ENCODE results near the gene CRIP2. TPM values are rescaled to one million over a fixed set of nuclear protein-coding genes. Genes with fewer than 3 reads are reported as not detected.
A peak's percentile ranks its signal among the peaks of the same experiment; 100 is the strongest.

CRIP2 gene
- total and polyA plus RNA-seq, 10 of the 15 experiments (the other 5 are each of a cell fraction or from before 2014, with no cell fraction given): 0.04 to 0.62 (median 0.37) TPM; not detected in 5

DNA sequence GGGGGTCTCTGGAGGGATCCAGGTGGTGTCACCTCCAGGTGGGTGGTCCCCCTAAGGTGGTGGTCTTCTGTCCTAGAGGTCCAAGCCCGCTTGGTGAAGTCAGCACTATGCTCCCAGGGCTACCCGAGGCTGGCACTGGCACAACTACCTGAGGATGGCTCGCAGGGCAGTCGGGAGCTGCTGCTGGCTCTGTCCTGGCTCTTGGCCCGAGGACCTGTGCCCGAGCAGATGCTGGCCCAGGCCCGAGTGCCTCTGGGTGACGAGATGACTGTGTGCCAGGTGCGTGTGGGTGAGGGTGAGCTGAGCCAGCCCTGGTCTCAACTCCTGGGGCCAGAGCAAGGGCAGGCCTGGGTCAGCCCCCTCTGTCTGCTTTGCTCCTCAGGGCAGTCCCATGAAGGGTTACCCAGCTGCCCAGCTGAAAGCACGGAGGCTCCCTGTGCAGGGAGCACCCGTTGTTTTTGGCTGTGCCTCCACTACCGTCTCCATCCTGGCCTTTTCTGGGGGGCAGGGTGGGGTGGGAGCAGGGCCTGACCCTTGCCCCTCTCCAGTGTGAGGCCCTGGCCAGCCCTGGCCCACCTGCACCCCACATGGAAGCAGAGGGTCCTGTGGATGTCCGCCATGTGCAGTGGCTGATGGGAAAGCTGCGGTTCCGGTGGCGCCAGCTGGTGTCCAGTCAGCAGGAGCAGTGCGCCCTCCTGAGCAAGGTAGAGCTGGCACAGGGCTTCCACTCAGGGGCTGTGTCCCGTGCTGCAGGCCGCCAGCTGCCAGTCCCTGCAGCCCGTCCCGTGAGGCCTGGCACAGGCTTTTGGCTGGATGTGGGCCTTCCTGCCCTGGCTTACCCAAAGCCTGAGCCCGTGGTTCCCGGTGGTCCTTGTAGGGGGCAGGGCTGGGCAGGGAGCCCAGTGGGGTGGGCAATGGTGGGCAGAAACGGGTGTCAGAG, 17.7 kb downstream of the CRIP2 start:
- BruUV-seq (replicated peaks): no TSS peak
- H4K20me1 ChIP-seq (ENCODE audit: control insufficient read depth, insufficient read depth): no peaks in the 10 kb centered on the region
- FAIRE-seq (no peak), DNase-seq (ENCODE audit: low read depth, low spot score) (no peak), ATAC-seq (no peak)
- H3K27ac ChIP-seq (ENCODE audit: control insufficient read depth, insufficient read depth): no peak overlapping the region
- H3K4me2 ChIP-seq (ENCODE audit: control insufficient read depth, insufficient read depth): peak overlapping the region; percentile 93
- peaks cover 14% of the 10 kb centered on the region for H3K4me1 ChIP-seq (ENCODE audit: control insufficient read depth, insufficient read depth, low read length)
- no peak overlapping the region; the same call in 1 of the 2 replicates for H3K9ac ChIP-seq (ENCODE audit: control insufficient read depth, insufficient read depth, low read length)
- peaks cover 8% of the 10 kb centered on the region for H3K79me2 ChIP-seq (ENCODE audit: control insufficient read depth, insufficient read depth, low read length)
- H3K4me3 ChIP-seq: peak overlapping the region; percentile 73; the same call in 1 of the 2 replicates
- H2AFZ ChIP-seq (ENCODE audit: control insufficient read depth, low read depth, low read length): no peak overlapping the region
- POLR2A ChIA-PET: interaction anchor here (0.6 to 1.1 kb wide), 3 partner anchors 10 to 321 kb away, joined by 3 to 4 read pairs (median 3); no protein-coding TSS in a partner anchor
- H3K36me3 ChIP-seq (ENCODE audit: control insufficient read depth in 2 of 2, insufficient read depth in 2 of 2, low read length in 1 of 2): no peaks in the 10 kb centered on the region; a peak in 1 of 4 replicates
- RAD21 ChIA-PET (ENCODE audit: unreplicated experiment): interaction anchor here (0.6 to 2.1 kb wide), 4 partner anchors 10 to 807 kb away, joined by 3 to 9 read pairs (median 4); no protein-coding TSS in a partner anchor
- intact Hi-C loops (cut with micrococcal nuclease; ENCODE audit: unreplicated experiment): loop anchor here (5.0 kb wide), 1 partner anchor 35 kb away; the partner anchor contains the start of gene TMEM121
- no peak for TF ChIP-seq ATF3 (IDR thresholded peaks at IDR 0.05; ENCODE audit: borderline replicate concordance, extremely low read depth, low read depth, low read length)
- no peak for TF ChIP-seq MYC (IDR thresholded peaks at IDR 0.05; ENCODE audit: insufficient read depth, insufficient read length, insufficient replicate concordance, low read length, severe bottlenecking)
- TF ChIP-seq CEBPB (IDR thresholded peaks at IDR 0.05; ENCODE audit: borderline replicate concordance in 1 of 2, low read depth in 2 of 2, low read length in 2 of 2): no peak
- TF ChIP-seq SIN3A (IDR thresholded peaks at IDR 0.05; ENCODE audit: low read depth, low read length): no peak
- TF ChIP-seq FOXM1 (IDR thresholded peaks at IDR 0.05; ENCODE audit: low read depth, low read length): no peak
- no peak for TF ChIP-seq NBN (IDR thresholded peaks at IDR 0.05)
- TF ChIP-seq TCF3 (IDR thresholded peaks at IDR 0.05; ENCODE audit: borderline replicate concordance, insufficient read depth, low read depth, low read length): no peak
- TF ChIP-seq MTA3 (IDR thresholded peaks at IDR 0.05; ENCODE audit: borderline replicate concordance, low read length): no peak
- no peak for TF ChIP-seq ZNF384 (IDR thresholded peaks at IDR 0.05; ENCODE audit: borderline replicate concordance, low read depth, low read length)
- TF ChIP-seq SP1 (IDR thresholded peaks at IDR 0.05; ENCODE audit: low read depth, low read length): no peak
- no peak for TF ChIP-seq RB1 (IDR thresholded peaks at IDR 0.05; ENCODE audit: borderline replicate concordance)
- no peak for TF ChIP-seq CBX3 (IDR thresholded peaks at IDR 0.05; ENCODE audit: borderline replicate concordance, low read depth)
- TF ChIP-seq SIX5 (IDR thresholded peaks at IDR 0.05; ENCODE audit: low read depth, low read length, severe bottlenecking): no peak
- TF ChIP-seq TARDBP (IDR thresholded peaks at IDR 0.05; ENCODE audit: borderline replicate concordance): no peak
- SMC1A ChIA-PET (ENCODE audit: uncharacterized antibody, unreplicated experiment): no interaction called here
- no peaks in the 10 kb centered on the region for H3K9me3 ChIP-seq (replicated peaks; ENCODE audit: control insufficient read depth, insufficient read depth, low read length)
- no peaks in the 10 kb centered on the region for H3K27me3 ChIP-seq (replicated peaks in 1 of 2; ENCODE audit: control insufficient read depth in 2 of 2, insufficient read depth in 2 of 2, low read length in 1 of 2)
- in situ Hi-C loops (cut with MboI): no loop called here
- 77% methylated on average over 23 of the region's 24 CpGs for WGBS (ENCODE audit: insufficient coverage, insufficient replicate concordance, low lambda C conversion rate, missing lambda C conversion rate)
- CTCF ChIA-PET: interaction anchor here (0.9 to 4.4 kb wide), 6 partner anchors 11 to 816 kb away, joined by 3 to 103 read pairs (median 3); no protein-coding TSS in a partner anchor
